ENCODE measurements around the gene CNOT4.
"Not testable (repeated sequence)": the region's sequence is repeated elsewhere in the genome, so short reads cannot be mapped to it uniquely, and the experiment has no call there.

The CNOT4 gene

DNA sequence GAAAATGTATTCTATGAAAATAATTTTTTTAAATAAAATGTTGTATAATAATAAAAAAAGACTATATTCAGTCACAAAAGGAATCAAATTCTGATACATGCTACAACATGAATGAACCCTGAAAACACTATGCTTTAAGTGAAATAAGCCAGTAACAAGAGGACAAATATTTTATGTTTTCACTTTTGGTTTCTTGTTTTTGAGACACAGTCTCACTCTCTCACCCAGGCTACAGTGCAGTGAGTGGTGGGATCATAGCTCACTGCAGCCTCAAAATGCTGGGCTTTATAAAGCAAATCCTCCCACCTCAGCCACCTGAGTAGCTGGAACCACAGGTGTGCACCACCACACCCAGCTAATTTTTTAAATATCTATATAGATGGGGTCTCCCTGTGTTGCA is 64.2 kb downstream of the CNOT4 start:
- H3K27me3 ChIP-seq = no peaks in the 10 kb centered on the region
- TF ChIP-seq, protein P1, sequence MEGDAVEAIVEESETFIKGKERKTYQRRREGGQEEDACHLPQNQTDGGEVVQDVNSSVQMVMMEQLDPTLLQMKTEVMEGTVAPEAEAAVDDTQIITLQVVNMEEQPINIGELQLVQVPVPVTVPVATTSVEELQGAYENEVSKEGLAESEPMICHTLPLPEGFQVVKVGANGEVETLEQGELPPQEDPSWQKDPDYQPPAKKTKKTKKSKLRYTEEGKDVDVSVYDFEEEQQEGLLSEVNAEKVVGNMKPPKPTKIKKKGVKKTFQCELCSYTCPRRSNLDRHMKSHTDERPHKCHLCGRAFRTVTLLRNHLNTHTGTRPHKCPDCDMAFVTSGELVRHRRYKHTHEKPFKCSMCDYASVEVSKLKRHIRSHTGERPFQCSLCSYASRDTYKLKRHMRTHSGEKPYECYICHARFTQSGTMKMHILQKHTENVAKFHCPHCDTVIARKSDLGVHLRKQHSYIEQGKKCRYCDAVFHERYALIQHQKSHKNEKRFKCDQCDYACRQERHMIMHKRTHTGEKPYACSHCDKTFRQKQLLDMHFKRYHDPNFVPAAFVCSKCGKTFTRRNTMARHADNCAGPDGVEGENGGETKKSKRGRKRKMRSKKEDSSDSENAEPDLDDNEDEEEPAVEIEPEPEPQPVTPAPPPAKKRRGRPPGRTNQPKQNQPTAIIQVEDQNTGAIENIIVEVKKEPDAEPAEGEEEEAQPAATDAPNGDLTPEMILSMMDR (IDR thresholded peaks at IDR 0.05; ENCODE audit: low read depth, low read length) = no peak
- DNase-seq = no peak
- H3K4me3 ChIP-seq (ENCODE audit: low read depth, low read length) = no peak overlapping the region
- H3K4me1 ChIP-seq = no peaks in the 10 kb centered on the region
- no peaks in the 10 kb centered on the region for H3K36me3 ChIP-seq
- H3K9me3 ChIP-seq = no peaks in the 10 kb centered on the region

DNA sequence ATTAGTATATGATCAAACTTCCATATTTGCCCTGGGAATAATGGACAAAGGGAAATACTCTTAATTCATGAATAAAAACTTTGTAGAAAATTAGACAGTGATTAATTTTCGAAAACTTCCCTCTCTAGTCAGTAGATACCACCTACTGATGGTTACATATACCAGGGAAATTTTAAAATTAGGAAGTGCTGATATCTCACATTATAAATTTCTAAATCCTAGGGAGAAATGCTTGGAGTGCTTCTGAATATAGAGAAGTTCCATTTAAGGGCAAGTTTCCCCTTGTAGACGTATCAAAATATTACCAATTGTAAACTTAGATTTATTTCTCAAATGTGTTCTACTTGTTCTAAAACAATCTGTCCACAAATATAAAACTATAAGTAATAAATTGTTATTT is 64.6 kb downstream of the CNOT4 start:
- not testable (repeated sequence) for H3K4me1 ChIP-seq; H3K9me3 ChIP-seq; DNase-seq; H3K4me3 ChIP-seq (ENCODE audit: low read depth, low read length); H3K27me3 ChIP-seq; H3K36me3 ChIP-seq

DNA sequence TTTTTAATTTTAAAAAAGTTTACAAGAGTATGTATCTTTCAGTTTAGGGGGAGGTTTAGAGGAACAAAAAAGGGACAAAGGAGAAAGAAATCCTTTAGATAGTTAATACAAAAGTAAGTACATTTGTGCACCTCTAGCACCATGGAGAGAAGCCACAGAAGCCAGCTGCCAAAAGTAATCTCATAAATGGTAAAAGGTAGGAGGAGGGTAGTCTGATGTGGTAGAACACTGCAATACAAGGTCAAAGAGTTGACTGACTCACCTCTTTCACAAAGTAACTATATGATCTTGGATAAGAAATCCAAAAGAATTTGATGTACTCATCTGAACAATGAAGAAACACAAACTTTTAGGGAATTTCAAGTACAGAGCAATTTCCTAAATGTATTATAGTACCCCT is 68.1 kb downstream of the CNOT4 start:
- Histone ChIP-seq H3K27me3 (no peaks in the 10 kb centered on the region), H3K4me1 (no peaks in the 10 kb centered on the region), H3K36me3 (no peaks in the 10 kb centered on the region; the same call in 1 of the 2 replicates), H3K9me3 (no peaks in the 10 kb centered on the region), H3K4me3 (ENCODE audit: low read depth, low read length) (no peak overlapping the region)
- TF ChIP-seq, protein P1 (IDR thresholded peaks at IDR 0.05; ENCODE audit: low read depth, low read length) = no peak
- DNase-seq = no peak

DNA sequence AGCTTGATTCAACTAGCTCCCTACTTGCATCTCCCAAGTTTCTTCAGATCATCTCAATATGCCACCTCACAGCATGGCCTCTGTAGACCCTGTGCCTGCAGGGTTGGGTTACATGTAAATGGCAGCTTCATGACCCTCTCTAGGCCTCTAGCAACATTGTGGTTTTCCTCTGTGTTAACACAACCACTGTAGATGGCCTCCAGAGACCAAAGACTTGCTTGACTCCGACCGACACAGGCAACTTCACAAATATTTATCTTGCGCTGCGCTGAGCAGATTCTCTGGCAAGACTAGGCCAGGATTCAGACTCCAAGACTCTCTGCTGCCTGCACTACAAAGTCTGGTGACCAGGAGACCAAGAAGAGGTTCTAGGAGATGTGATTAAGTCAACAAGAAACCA is 75.9 kb downstream of the CNOT4 start:
- H3K4me3 ChIP-seq (ENCODE audit: low read depth, low read length) = no peak overlapping the region
- TF ChIP-seq, protein P1 (IDR thresholded peaks at IDR 0.05; ENCODE audit: low read depth, low read length) = no peak

DNA sequence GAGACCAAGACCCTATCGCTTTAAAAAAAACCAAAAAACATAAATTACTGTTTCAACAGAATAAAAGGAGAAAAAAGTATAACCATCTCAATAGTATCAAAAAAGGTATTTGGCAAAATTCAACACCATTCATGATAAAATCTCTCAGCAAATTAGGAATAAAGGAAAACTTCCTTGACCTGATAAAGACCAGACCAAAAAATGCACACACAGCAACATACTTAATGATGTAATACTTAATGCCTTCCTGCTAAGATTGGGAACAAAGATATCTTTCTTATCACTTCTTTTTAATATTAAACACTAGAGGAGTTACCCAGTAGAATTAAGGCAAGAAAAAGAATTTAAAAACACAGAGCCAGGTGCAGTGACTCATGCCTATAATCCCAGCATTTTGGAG is 79.3 kb downstream of the CNOT4 start:
- TF ChIP-seq, protein P1 (IDR thresholded peaks at IDR 0.05; ENCODE audit: low read depth, low read length) = no peak
- Histone ChIP-seq H3K27me3 (no peaks in the 10 kb centered on the region), H3K4me3 (ENCODE audit: low read depth, low read length) (no peak overlapping the region), H3K9me3 (no peaks in the 10 kb centered on the region), H3K4me1 (no peaks in the 10 kb centered on the region; the same call in 1 of the 2 replicates), H3K36me3 (peaks cover 3% of the 10 kb centered on the region)
- DNase-seq = no peak

More for the DNA sequence above, 75.9 kb downstream of the CNOT4 start:
- peaks cover 4% of the 10 kb centered on the region for H3K36me3 ChIP-seq
- no peaks in the 10 kb centered on the region for H3K9me3 ChIP-seq
- H3K27me3 ChIP-seq = no peaks in the 10 kb centered on the region
- no peaks in the 10 kb centered on the region; the same call in 1 of the 2 replicates for H3K4me1 ChIP-seq
- no peak for DNase-seq

DNA sequence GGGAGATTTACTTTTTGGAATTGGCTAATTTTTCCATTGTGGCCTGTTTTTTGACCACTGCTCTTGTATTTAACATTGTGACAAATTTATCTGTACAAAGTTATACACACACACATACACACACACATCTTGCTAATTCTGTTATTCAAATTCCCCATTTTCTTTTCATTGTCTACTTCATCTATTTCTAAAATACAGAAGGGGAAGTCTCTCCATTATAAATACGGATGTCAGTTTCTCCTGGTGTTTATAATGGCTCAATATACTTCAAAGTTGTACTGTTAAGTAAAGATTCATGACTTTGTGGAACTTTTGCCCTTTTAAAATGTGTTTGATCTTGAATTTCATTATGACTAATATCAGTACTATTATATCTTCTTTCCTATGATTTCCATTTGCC is 81.0 kb downstream of the CNOT4 start:
- Histone ChIP-seq H3K4me1 (no peaks in the 10 kb centered on the region; the same call in 1 of the 2 replicates), H3K36me3 (no peaks in the 10 kb centered on the region), H3K27me3 (no peaks in the 10 kb centered on the region), H3K4me3 (ENCODE audit: low read depth, low read length) (no peak overlapping the region), H3K9me3 (no peaks in the 10 kb centered on the region)
- no peak for DNase-seq
- TF ChIP-seq, protein P1 (IDR thresholded peaks at IDR 0.05; ENCODE audit: low read depth, low read length) = no peak

DNA sequence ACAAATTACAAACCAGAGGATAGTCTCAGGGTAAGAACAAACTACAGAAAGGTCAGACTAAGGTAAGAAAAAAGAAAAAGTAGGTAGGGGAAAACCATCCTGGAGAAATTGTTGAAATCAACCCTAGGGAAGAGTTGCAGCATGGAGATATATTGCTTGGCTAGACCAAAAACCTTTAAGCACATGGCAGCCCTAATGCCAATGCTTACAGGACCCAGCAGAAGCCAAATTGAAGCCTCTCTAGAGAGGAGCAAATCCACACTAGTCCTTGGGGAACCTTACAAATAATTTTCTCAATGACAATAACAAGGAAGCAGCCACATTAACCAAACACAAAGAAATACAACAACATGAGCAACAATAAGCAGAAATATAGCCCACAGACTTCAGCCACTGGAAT is 81.9 kb downstream of the CNOT4 start:
- TF ChIP-seq, protein P1 (IDR thresholded peaks at IDR 0.05; ENCODE audit: low read depth, low read length) = no peak
- no peaks in the 10 kb centered on the region for H3K36me3 ChIP-seq
- H3K4me1 ChIP-seq = no peaks in the 10 kb centered on the region; the same call in 1 of the 2 replicates
- no peaks in the 10 kb centered on the region for H3K27me3 ChIP-seq
- H3K4me3 ChIP-seq (ENCODE audit: low read depth, low read length) = no peak overlapping the region
- DNase-seq = no peak
- no peaks in the 10 kb centered on the region for H3K9me3 ChIP-seq
